HEK293 (cell line): ENCODE data around the gene HOXC5.

Source experiments
- CTCF ChIA-PET: fragments of 350-600 bp; formaldehyde crosslinking; extraction: SDS; loops from one replicate; lab custom pipeline; 2021; ENCODE audit warnings: antibody characterized with exemption; lab: Yijun Ruan, JAX
- POLR2A ChIA-PET: fragments of 300-600 bp; formaldehyde crosslinking; extraction: SDS; loops from one replicate; lab custom pipeline; 2020; ENCODE audit warnings: antibody characterized with exemption, inconsistent platforms; lab: Yijun Ruan, JAX
- H3K27ac ChIP-seq: fragments of 200-500 bp; sonication (Bioruptor generic); 2 replicates; pipeline ENCODE4 v1.5.1; 2014; ENCODE audit warnings: low read depth, low read length, control low read depth, inconsistent platforms; ENCODE audit errors: extremely low read depth
- H3K36me3 ChIP-seq, 2 experiments: fragments of 200-500 bp in 1 of 2; sonication (Bioruptor generic) in 1 of 2; 1 replicate in 1 of 2; 2 replicates in 1 of 2; pipeline ENCODE4 v1.5.1; 2014 to 2017; ENCODE audit warnings: inconsistent platforms in 2 of 2, low read length in 2 of 2; ENCODE audit not compliant: control insufficient read depth in 2 of 2, insufficient read depth in 1 of 2
- H3K4me1 ChIP-seq: fragments of 200-500 bp; sonication (Bioruptor generic); 2 replicates; pipeline ENCODE4 v1.5.1; 2014; ENCODE audit warnings: mild to moderate bottlenecking, low read length, inconsistent platforms; ENCODE audit not compliant: control insufficient read depth, insufficient read depth
- H3K4me3 ChIP-seq: 2 replicates; pipeline ENCODE4 v1.5.1; 2011; ENCODE audit warnings: low read depth, mild to moderate bottlenecking, control low read depth, low read length, moderate library complexity
- H3K9me3 ChIP-seq: fragments of 200-500 bp; sonication (Bioruptor generic); 2 replicates; pipeline ENCODE4 v1.5.1; 2014; ENCODE audit warnings: low read depth, low read length, inconsistent platforms; ENCODE audit not compliant: control insufficient read depth, insufficient read depth
- GLIS1 ChIP-seq: fragments of 450-650 bp; formaldehyde crosslinking; IDR thresholded peaks from 2 replicates; pipeline ENCODE4 v1.5.1; 2016; ENCODE audit warnings: missing biosample characterization, missing genetic modification characterization
- KLF7 ChIP-seq: fragments of 450-650 bp; formaldehyde crosslinking; IDR thresholded peaks from 2 replicates; pipeline ENCODE4 v1.5.1; 2016; ENCODE audit warnings: missing biosample characterization, missing genetic modification characterization, borderline replicate concordance
- MZF1 ChIP-seq: fragments of 450-650 bp; formaldehyde crosslinking; IDR thresholded peaks from 2 replicates; pipeline ENCODE4 v1.5.1; 2017; ENCODE audit warnings: missing biosample characterization, missing genetic modification characterization, borderline replicate concordance
- ZBTB8A ChIP-seq: fragments of 450-650 bp; formaldehyde crosslinking; IDR thresholded peaks from 2 replicates; pipeline ENCODE4 v1.5.1; 2016; ENCODE audit warnings: missing biosample characterization, missing genetic modification characterization
- ZIC2 ChIP-seq: fragments of 450-650 bp; formaldehyde crosslinking; IDR thresholded peaks from 2 replicates; pipeline ENCODE4 v1.5.1; 2016; ENCODE audit warnings: missing biosample characterization, missing genetic modification characterization
- ZNF140 ChIP-seq: fragments of 450-650 bp; formaldehyde crosslinking; IDR thresholded peaks from 2 replicates; pipeline ENCODE4 v1.5.1; 2016; ENCODE audit warnings: missing biosample characterization, missing genetic modification characterization
- ZNF274 ChIP-seq, 2 experiments: fragments of 200-500 bp in 1 of 2; fragments of 450-650 bp in 1 of 2; sonication (Bioruptor generic) in 1 of 2; formaldehyde crosslinking in 1 of 2; IDR thresholded peaks; 2 replicates each; pipeline versions ENCODE4 v1.5.1 to v1.6.1; 2014 to 2016; ENCODE audit warnings: borderline replicate concordance in 1 of 2, inconsistent platforms in 1 of 2, low read length in 1 of 2, missing biosample characterization in 1 of 2, missing genetic modification characterization in 1 of 2
- ZNF501 ChIP-seq: fragments of 450-650 bp; formaldehyde crosslinking; IDR thresholded peaks from 2 replicates; pipeline ENCODE4 v1.5.1; 2016; ENCODE audit warnings: missing biosample characterization, missing genetic modification characterization
- ZNF776 ChIP-seq: fragments of 450-650 bp; formaldehyde crosslinking; IDR thresholded peaks from 2 replicates; pipeline ENCODE4 v1.5.0; 2017; ENCODE audit warnings: missing biosample characterization, missing genetic modification characterization, borderline replicate concordance
- ZNF785 ChIP-seq: fragments of 450-650 bp; formaldehyde crosslinking; IDR thresholded peaks from 2 replicates; pipeline ENCODE4 v1.5.1; 2016; ENCODE audit warnings: missing biosample characterization, missing genetic modification characterization
- TF ChIP-seq, protein P1 (sequence below): fragments of 450-650 bp; formaldehyde crosslinking; IDR thresholded peaks from 2 replicates; pipeline ENCODE4 v1.5.1; 2016; ENCODE audit warnings: missing biosample characterization, missing genetic modification characterization, borderline replicate concordance
- TF ChIP-seq, protein P2 (sequence below): fragments of 450-650 bp; formaldehyde crosslinking; IDR thresholded peaks from 2 replicates; pipeline ENCODE4 v1.5.1; 2016; ENCODE audit warnings: missing biosample characterization, missing genetic modification characterization
- TF ChIP-seq, protein P3 (sequence below): fragments of 450-650 bp; formaldehyde crosslinking; IDR thresholded peaks from 2 replicates; pipeline ENCODE4 v1.5.1; 2016; ENCODE audit warnings: missing biosample characterization, missing genetic modification characterization
- TF ChIP-seq, protein P4 (sequence below): fragments of 450-650 bp; formaldehyde crosslinking; IDR thresholded peaks from 2 replicates; pipeline ENCODE4 v1.5.1; 2016; ENCODE audit warnings: missing biosample characterization, missing genetic modification characterization
- TF ChIP-seq, protein P5 (sequence below): fragments of 450-650 bp; formaldehyde crosslinking; IDR thresholded peaks from 2 replicates; pipeline ENCODE4 v1.5.1; 2016; ENCODE audit warnings: missing biosample characterization, missing genetic modification characterization
- TF ChIP-seq, protein P6 (sequence below): fragments of 450-650 bp; formaldehyde crosslinking; IDR thresholded peaks from 2 replicates; pipeline ENCODE4 v1.5.1; 2016; ENCODE audit warnings: missing biosample characterization, missing genetic modification characterization

HOXC5 gene

DNA sequence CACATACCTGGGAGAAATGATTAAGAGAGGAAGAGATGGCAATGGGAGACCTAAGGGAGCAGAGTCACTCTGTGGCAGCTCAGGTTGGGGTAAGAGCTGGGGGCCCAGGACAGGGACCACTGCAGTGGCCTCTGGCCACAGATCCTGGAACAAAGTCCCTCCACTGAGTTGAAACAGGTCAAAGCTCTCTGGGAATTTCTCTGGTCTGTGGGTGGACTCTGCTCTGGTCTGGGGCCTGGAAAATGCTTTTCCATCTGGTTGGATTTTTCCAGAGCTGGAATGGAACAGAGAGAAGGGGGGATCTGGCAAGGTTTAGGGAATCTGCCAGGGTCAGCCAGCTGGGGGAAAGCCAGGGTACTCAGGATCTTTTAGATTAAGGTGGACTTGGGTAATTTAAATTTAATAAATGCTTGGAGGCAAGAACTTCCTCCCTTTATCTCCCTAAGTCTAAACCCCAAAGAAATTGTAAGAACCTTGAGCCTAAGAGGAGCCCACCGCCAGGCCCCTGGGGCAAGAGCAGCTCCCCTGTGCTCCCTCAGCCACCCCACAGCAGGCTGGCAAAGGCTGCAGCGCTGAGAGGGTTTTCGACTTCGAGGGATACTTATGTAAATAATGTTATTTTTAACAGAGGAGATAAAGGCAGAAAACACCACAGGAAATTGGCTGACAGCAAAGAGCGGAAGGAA, 44.2 kb upstream of the HOXC5 start (continued):
- TF ChIP-seq, protein P1, sequence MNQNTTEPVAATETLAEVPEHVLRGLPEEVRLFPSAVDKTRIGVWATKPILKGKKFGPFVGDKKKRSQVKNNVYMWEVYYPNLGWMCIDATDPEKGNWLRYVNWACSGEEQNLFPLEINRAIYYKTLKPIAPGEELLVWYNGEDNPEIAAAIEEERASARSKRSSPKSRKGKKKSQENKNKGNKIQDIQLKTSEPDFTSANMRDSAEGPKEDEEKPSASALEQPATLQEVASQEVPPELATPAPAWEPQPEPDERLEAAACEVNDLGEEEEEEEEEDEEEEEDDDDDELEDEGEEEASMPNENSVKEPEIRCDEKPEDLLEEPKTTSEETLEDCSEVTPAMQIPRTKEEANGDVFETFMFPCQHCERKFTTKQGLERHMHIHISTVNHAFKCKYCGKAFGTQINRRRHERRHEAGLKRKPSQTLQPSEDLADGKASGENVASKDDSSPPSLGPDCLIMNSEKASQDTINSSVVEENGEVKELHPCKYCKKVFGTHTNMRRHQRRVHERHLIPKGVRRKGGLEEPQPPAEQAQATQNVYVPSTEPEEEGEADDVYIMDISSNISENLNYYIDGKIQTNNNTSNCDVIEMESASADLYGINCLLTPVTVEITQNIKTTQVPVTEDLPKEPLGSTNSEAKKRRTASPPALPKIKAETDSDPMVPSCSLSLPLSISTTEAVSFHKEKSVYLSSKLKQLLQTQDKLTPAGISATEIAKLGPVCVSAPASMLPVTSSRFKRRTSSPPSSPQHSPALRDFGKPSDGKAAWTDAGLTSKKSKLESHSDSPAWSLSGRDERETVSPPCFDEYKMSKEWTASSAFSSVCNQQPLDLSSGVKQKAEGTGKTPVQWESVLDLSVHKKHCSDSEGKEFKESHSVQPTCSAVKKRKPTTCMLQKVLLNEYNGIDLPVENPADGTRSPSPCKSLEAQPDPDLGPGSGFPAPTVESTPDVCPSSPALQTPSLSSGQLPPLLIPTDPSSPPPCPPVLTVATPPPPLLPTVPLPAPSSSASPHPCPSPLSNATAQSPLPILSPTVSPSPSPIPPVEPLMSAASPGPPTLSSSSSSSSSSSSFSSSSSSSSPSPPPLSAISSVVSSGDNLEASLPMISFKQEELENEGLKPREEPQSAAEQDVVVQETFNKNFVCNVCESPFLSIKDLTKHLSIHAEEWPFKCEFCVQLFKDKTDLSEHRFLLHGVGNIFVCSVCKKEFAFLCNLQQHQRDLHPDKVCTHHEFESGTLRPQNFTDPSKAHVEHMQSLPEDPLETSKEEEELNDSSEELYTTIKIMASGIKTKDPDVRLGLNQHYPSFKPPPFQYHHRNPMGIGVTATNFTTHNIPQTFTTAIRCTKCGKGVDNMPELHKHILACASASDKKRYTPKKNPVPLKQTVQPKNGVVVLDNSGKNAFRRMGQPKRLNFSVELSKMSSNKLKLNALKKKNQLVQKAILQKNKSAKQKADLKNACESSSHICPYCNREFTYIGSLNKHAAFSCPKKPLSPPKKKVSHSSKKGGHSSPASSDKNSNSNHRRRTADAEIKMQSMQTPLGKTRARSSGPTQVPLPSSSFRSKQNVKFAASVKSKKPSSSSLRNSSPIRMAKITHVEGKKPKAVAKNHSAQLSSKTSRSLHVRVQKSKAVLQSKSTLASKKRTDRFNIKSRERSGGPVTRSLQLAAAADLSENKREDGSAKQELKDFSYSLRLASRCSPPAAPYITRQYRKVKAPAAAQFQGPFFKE (tag by site-specific recombination), result no peak
- TF ChIP-seq ZIC2 (peak; percentile 42; the same call in 1 of the 2 replicates), ZBTB8A (peak; percentile 37; the same call in 1 of the 2 replicates), ZNF776 (tag by site-specific recombination) (no peak), ZNF140 (tag by site-specific recombination) (no peak), GLIS1 (tag by site-specific recombination) (peak; percentile 27; the same call in 1 of the 2 replicates), ZNF501 (no peak)
- TF ChIP-seq, protein P2, sequence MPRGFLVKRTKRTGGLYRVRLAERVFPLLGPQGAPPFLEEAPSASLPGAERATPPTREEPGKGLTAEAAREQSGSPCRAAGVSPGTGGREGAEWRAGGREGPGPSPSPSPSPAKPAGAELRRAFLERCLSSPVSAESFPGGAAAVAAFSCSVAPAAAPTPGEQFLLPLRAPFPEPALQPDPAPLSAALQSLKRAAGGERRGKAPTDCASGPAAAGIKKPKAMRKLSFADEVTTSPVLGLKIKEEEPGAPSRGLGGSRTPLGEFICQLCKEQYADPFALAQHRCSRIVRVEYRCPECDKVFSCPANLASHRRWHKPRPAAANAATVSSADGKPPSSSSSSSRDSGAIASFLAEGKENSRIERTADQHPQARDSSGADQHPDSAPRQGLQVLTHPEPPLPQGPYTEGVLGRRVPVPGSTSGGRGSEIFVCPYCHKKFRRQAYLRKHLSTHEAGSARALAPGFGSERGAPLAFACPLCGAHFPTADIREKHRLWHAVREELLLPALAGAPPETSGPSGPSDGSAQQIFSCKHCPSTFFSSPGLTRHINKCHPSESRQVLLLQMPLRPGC (tag by site-specific recombination), result no peak
- TF ChIP-seq, protein P3, sequence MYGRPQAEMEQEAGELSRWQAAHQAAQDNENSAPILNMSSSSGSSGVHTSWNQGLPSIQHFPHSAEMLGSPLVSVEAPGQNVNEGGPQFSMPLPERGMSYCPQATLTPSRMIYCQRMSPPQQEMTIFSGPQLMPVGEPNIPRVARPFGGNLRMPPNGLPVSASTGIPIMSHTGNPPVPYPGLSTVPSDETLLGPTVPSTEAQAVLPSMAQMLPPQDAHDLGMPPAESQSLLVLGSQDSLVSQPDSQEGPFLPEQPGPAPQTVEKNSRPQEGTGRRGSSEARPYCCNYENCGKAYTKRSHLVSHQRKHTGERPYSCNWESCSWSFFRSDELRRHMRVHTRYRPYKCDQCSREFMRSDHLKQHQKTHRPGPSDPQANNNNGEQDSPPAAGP (tag by site-specific recombination), result no peak

- no peaks in the 10 kb centered on the region for H3K36me3 ChIP-seq
- H3K4me1 ChIP-seq, result peaks cover 38% of the 10 kb centered on the region
- H3K4me3 ChIP-seq, result peak overlapping the region; percentile 15
- CTCF ChIA-PET, result interaction anchor here (0.7 to 5.8 kb wide), 17 partner anchors 10 to 290 kb away, joined by 3 to 88 read pairs (median 6); partner anchors contain the start of genes HOXC13, HOXC5, HOXC9 and SMUG1
- POLR2A ChIA-PET, result interaction anchor here (1.8 to 2.2 kb wide), 2 partner anchors 11 kb away, joined by 10 to 14 read pairs; partner anchors contain the start of gene HOXC9
- H3K27ac ChIP-seq, result peak overlapping the region; percentile 71
- no peaks in the 10 kb centered on the region for H3K9me3 ChIP-seq
- TF ChIP-seq, protein P4, sequence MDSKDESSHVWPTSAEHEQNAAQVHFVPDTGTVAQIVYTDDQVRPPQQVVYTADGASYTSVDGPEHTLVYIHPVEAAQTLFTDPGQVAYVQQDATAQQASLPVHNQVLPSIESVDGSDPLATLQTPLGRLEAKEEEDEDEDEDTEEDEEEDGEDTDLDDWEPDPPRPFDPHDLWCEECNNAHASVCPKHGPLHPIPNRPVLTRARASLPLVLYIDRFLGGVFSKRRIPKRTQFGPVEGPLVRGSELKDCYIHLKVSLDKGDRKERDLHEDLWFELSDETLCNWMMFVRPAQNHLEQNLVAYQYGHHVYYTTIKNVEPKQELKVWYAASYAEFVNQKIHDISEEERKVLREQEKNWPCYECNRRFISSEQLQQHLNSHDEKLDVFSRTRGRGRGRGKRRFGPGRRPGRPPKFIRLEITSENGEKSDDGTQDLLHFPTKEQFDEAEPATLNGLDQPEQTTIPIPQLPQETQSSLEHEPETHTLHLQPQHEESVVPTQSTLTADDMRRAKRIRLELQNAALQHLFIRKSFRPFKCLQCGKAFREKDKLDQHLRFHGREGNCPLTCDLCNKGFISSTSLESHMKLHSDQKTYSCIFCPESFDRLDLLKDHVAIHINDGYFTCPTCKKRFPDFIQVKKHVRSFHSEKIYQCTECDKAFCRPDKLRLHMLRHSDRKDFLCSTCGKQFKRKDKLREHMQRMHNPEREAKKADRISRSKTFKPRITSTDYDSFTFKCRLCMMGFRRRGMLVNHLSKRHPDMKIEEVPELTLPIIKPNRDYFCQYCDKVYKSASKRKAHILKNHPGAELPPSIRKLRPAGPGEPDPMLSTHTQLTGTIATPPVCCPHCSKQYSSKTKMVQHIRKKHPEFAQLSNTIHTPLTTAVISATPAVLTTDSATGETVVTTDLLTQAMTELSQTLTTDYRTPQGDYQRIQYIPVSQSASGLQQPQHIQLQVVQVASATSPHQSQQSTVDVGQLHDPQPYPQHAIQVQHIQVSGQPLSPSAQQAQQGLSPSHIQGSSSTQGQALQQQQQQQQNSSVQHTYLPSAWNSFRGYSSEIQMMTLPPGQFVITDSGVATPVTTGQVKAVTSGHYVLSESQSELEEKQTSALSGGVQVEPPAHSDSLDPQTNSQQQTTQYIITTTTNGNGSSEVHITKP (tag by site-specific recombination), result 0 out of 2 replicates have a peak, but pooled peaks have one; percentile 42
- TF ChIP-seq ZNF274 (IDR thresholded peaks at IDR 0.05; ENCODE audit: low read length) (no peak), ZNF274 (tag by site-specific recombination; IDR thresholded peaks at IDR 0.05; ENCODE audit: borderline replicate concordance) (no peak), ZNF785 (no peak), MZF1 (tag by site-specific recombination) (no peak), KLF7 (no peak)
- TF ChIP-seq, protein P5, sequence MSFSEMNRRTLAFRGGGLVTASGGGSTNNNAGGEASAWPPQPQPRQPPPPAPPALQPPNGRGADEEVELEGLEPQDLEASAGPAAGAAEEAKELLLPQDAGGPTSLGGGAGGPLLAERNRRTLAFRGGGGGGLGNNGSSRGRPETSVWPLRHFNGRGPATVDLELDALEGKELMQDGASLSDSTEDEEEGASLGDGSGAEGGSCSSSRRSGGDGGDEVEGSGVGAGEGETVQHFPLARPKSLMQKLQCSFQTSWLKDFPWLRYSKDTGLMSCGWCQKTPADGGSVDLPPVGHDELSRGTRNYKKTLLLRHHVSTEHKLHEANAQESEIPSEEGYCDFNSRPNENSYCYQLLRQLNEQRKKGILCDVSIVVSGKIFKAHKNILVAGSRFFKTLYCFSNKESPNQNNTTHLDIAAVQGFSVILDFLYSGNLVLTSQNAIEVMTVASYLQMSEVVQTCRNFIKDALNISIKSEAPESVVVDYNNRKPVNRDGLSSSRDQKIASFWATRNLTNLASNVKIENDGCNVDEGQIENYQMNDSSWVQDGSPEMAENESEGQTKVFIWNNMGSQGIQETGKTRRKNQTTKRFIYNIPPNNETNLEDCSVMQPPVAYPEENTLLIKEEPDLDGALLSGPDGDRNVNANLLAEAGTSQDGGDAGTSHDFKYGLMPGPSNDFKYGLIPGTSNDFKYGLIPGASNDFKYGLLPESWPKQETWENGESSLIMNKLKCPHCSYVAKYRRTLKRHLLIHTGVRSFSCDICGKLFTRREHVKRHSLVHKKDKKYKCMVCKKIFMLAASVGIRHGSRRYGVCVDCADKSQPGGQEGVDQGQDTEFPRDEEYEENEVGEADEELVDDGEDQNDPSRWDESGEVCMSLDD (tag by site-specific recombination), result peak; percentile 58; the same call in 1 of the 2 replicates
- TF ChIP-seq, protein P6, sequence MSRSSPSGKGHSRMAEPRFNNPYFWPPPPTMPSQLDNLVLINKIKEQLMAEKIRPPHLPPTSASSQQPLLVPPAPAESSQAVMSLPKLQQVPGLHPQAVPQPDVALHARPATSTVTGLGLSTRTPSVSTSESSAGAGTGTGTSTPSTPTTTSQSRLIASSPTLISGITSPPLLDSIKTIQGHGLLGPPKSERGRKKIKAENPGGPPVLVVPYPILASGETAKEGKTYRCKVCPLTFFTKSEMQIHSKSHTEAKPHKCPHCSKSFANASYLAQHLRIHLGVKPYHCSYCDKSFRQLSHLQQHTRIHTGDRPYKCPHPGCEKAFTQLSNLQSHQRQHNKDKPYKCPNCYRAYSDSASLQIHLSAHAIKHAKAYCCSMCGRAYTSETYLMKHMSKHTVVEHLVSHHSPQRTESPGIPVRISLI (tag by site-specific recombination), result peak; percentile 94
Measured at GRCh38 chr12:53989227-53990113, 43.4 kb upstream of the HOXC5 start.
